MM.1S (cell line): ENCODE measurements around the gene TSPAN17.

Experiments used
- CTCF ChIP-seq: fragments of 300-600 bp; sonication (generic); IDR thresholded peaks from 2 replicates; pipeline ENCODE4 v1.5.1; 2016; ENCODE audit warnings: antibody characterized with exemption, low read length, mixed read lengths
- EZH2 ChIP-seq: fragments of 300-600 bp; sonication (generic); optimal IDR thresholded peaks from 2 replicates; pipeline ENCODE3; 2017; ENCODE audit warnings: low read depth, mild to moderate bottlenecking, antibody characterized with exemption, low read length, mixed read lengths
- EZH2phosphoT487 ChIP-seq: fragments of 300-600 bp; sonication (generic); IDR thresholded peaks from 2 replicates; pipeline ENCODE4 v1.6.1; 2018; ENCODE audit warnings: antibody characterized with exemption, low read length

DNA sequence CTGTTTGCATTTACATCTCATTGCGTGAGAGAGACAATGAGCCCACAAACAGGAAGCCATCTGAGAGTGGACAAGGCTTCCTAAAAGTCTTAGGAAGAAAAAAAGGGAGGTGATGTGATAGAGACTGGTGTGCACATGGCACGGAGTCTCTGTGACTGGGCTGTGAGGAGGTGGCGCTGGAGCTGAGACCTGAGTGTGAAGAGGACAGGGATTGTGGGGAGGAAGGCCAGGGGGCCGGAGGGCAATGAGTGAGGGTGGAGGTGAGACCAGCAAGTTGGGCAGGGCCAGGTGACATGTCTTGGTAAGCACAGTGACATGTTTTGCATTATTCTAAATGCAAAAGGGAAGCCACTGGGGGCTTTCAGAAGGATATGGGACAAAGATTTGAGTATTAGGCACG is 45.0 kb downstream of the TSPAN17 start:
- TF ChIP-seq CTCF (no peak), EZH2 (peak; percentile 29), EZH2phosphoT487 (no peak)
